ENCODE data around the gene SIRPG.

GRCh38 chr20:1696521-1697209, 39.1 kb upstream of the SIRPG start:
- TF ChIP-seq POLR2A (IDR thresholded peaks at IDR 0.05) (no peak), CTCF (IDR thresholded peaks at IDR 0.05) (no peak), EP300 (IDR thresholded peaks at IDR 0.05) (no peak)
